Measurements from ENCODE around the gene WASF2. TPM values are rescaled to one million over a fixed set of nuclear protein-coding genes. Genes with fewer than 3 reads are reported as not detected.

The WASF2 gene
- total and polyA plus RNA-seq, 2 of the 4 experiments (the other 2 are of a cell fraction), result 7.9 to 45.4 TPM

DNA sequence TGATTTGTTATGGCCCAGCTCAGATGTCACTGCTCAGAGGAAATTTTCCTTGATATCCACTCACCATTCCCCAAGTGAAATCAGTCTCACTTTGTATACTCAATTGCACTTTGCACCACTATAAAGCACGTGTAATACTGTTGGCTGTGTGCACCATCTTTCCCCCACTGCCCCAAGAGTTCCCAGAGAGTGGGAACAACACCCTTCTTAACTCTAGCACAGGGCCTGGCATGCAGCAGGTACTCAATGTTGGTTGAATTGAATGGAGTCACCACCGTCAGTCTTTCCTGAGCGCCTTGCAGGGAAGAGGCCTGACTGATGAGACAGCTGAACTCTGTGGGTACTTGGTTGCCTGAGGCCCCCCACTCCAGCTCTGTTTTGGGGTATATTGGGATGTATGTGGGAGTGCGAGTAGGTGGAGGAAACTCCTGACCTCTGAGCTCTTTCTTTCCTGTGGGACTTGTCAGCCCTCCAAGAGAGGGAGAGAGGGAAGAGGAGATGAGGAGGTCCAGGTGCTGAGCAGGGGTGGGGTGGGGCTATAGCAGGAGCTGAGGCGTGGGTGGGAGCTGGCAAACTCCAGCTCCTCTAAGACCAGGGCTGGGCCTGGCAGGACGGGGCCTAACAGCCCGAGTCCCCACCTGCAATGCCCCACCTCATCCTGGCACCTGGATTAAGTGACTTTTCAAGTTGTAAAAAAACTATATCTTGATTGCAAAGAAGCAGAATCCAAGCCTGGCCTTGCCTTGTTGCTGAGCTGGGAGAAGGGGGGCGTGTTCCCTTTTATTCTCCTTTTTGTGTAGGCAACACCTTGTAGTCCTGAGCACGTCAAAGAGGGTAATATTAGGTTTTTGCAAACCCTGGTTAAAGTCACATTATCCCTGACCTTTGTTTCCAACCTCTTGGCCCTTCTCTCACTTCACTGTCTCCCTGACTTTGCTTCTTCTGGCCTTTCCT is 19.4 kb upstream of the WASF2 start (continued):
- no peak for TF ChIP-seq CEBPB (IDR thresholded peaks at IDR 0.05; ENCODE audit: low read depth, low read length)

DNA sequence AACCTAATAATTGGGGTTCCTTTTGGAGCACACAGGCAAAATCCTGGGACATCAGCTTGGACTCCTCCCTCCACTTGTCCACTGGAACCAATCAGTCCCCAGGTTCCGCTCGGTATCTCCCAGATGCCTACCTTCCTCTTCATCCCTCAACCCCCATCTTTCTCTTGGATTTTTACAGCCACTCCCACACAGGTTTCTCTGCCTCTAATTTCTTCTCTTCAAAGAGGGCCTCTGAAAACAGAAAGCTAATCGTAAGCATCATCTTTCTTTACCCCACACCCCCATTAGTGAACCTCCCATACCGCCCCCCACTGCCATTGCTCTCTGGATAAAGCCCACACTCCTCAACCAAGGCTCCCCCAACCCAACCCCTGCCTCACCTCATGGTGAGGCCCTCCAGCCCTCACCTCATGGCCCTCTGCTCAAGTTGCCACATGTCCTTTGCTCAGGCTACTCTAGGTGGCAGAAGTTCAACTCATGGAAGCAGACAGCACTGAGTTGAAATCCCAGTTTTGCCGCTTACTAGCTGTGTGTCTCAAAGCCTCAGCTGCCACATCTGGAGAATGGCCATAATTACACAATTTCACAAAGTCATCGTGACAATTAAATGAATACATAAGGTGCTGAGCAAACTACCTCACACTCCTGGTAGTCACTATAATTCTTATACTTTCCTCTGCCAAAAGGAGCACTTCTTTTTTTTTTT is 18.1 kb upstream of the WASF2 start:
- DNase-seq (no peak), ATAC-seq (ENCODE audit: low read depth) (no peak)
- H3K56ac ChIP-seq (ENCODE audit: extremely low read depth, insufficient read depth, low read length), result no peak overlapping the region
- no peak overlapping the region for H3K4ac ChIP-seq (ENCODE audit: low read depth, low read length)
- H3K9me3 ChIP-seq (ENCODE audit: control insufficient read depth, insufficient read depth, low read length), result no peaks in the 10 kb centered on the region
- H4K91ac ChIP-seq (ENCODE audit: insufficient read depth, low read depth, low read length), result no peak overlapping the region
- no peaks in the 10 kb centered on the region for H3K36me3 ChIP-seq (ENCODE audit: control insufficient read depth, insufficient read depth, low read length)
- no peak overlapping the region for H2BK15ac ChIP-seq (ENCODE audit: low read depth, low read length)
- no peak overlapping the region for H3K9ac ChIP-seq (ENCODE audit: low read depth, low read length)
- ChIA-PET POLR2A (ENCODE audit: unreplicated experiment) (no interaction called here), CTCF (interaction anchor here (0.9 kb wide), 1 partner anchor 124 kb away, joined by 3 read pairs; no protein-coding TSS in a partner anchor)
- 80% methylated on average over 2 of the region's 6 CpGs; no CpG with 5 or more reads in 1 of the 2 experiments for WGBS, 2 experiments (ENCODE audit: extremely low coverage in 2 of 2, insufficient read length in 1 of 2)
- no peak overlapping the region for H3K23ac ChIP-seq (ENCODE audit: low read depth, low read length)
- H3K18ac ChIP-seq (ENCODE audit: low read depth, low read length), result no peak overlapping the region
- peaks cover 4% of the 10 kb centered on the region; the same call in 1 of the 2 replicates for H3K9me1 ChIP-seq (ENCODE audit: insufficient read depth, low read length)
- intact Hi-C loops (cut with micrococcal nuclease) (no loop called here), in situ Hi-C loops (cut with MboI; ENCODE audit: low sequenced_read_pairs) (no loop called here), dilution Hi-C loops (cut with HindIII; ENCODE audit: low sequenced_read_pairs, unreplicated experiment) (no loop called here)
- no peak overlapping the region for H2BK5ac ChIP-seq (ENCODE audit: low read depth, low read length, poor library complexity, severe bottlenecking)
- H2AFZ ChIP-seq (replicated peaks; ENCODE audit: low read length, poor library complexity), result no peak overlapping the region
- no peaks in the 10 kb centered on the region for H3K27me3 ChIP-seq (ENCODE audit: control insufficient read depth, insufficient read depth, low read length)
- no peak overlapping the region for H4K8ac ChIP-seq (ENCODE audit: low read depth in 2 of 2, low read length in 2 of 2)
- H3K14ac ChIP-seq (replicated peaks; ENCODE audit: low read depth, low read length), result no peak overlapping the region
- H3K4me3 ChIP-seq (ENCODE audit: insufficient read depth, low read depth, low read length), result no peak overlapping the region
- no peak overlapping the region for H2BK120ac ChIP-seq (ENCODE audit: low read depth, low read length)
- H3K79me1 ChIP-seq (ENCODE audit: low read depth in 1 of 2, low read length in 2 of 2), result no peaks in the 10 kb centered on the region
- no peak overlapping the region for H2BK20ac ChIP-seq (ENCODE audit: low read depth, low read length)
- H4K20me1 ChIP-seq (ENCODE audit: insufficient read depth, low read length), result no peaks in the 10 kb centered on the region
- no TSS peak for BruUV-seq (replicated peaks)
- no peak overlapping the region for H3K4me2 ChIP-seq (ENCODE audit: low read depth, low read length)
- peaks cover 15% of the 10 kb centered on the region for H3K4me1 ChIP-seq (ENCODE audit: control insufficient read depth, insufficient read depth, low read length)
- H4K5ac ChIP-seq (ENCODE audit: low read depth, low read length), result no peak overlapping the region
- no peak for TF ChIP-seq POLR2A (IDR thresholded peaks at IDR 0.05; ENCODE audit: low read depth, low read length)
- TF ChIP-seq BHLHE40 (IDR thresholded peaks at IDR 0.05; ENCODE audit: low read depth, low read length), result no peak
- no peak for TF ChIP-seq NFE2L2 (IDR thresholded peaks at IDR 0.05; ENCODE audit: low read depth, low read length)
- TF ChIP-seq CEBPB (IDR thresholded peaks at IDR 0.05; ENCODE audit: low read depth, low read length), result no peak
- TF ChIP-seq MAFK (IDR thresholded peaks at IDR 0.05; ENCODE audit: low read depth, low read length), result no peak
- TF ChIP-seq FOS (IDR thresholded peaks at IDR 0.05; ENCODE audit: low read depth, low read length), result no peak
- no peak overlapping the region for H3K27ac ChIP-seq (ENCODE audit: insufficient read depth, low read length)
- peak overlapping the region; percentile 39 for H2AK9ac ChIP-seq (replicated peaks; ENCODE audit: low read depth, low read length, poor library complexity)
- H2AK5ac ChIP-seq (ENCODE audit: low read depth, low read length), result no peak overlapping the region
